ENCODE data around the gene PRICKLE4.
A peak's percentile ranks its signal among the peaks of the same experiment; 100 is the strongest.

Gene PRICKLE4

DNA sequence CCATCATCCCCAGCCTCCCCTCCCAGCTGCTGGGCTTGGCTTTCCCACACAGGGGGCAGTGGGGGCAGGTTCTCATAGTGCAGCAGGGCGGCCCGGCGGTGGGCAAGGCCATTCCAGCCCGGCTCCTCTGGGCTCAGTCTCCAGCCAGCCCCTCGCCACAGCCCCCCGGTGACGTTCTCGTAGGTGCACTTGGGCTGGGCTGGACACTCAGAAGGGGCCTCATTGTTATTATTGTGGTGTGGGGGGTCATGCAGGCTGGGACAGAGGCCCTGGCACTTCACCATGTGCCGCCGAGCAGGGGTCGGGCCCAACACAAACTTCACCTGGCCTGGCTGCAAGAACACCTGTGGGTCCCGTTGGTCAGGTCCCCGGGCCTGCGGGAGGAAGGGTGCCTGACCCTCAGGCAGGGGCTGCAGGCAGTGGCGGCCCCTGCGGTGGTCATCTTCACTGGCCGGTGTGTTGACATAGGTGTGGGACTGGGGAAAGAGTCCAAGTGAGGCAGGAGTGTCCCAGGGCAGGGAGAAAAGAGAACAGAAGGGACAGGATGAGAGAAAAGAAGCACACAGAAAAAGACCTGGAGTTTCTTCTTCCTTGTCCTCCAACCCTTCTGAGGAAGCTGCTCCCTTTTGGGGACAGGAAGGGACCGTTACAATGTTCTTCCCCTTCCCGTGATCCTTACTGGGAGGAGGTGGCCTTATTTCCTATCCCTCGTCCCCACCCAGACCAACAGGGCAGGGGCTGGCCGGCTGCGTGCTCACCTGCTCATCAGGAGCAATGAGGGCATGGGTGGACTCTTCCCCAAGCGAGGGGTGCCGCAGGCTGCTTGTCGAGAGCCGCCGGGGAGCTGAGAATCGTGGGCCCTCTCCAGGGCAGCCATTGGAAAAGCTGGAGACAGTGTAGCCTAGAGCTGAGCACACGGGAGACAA is 9.3 kb upstream of the PRICKLE4 start:
- DNase-seq (ENCODE audit: low spot score) = no peak

DNA sequence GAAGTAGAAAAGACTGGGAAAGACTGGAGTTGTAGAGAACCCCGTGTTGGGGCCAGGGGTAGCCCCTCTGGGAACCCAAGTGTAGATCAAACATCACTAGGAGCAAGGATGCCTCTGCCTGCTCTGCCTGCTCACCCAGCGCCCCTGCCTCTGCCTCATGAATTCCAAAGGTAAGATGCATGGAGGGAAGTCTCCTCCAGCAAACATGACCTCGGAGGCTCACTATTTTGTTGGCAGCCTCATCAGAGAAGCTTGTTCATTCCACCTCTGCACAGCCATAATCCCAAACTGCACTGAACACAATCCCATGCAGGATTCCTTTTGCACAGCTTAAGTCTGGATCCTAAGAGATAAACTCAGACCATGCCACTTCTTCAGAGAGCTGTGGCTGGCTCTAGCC is 5.7 kb upstream of the PRICKLE4 start:
- DNase-seq (ENCODE audit: low spot score) = no peak

DNA sequence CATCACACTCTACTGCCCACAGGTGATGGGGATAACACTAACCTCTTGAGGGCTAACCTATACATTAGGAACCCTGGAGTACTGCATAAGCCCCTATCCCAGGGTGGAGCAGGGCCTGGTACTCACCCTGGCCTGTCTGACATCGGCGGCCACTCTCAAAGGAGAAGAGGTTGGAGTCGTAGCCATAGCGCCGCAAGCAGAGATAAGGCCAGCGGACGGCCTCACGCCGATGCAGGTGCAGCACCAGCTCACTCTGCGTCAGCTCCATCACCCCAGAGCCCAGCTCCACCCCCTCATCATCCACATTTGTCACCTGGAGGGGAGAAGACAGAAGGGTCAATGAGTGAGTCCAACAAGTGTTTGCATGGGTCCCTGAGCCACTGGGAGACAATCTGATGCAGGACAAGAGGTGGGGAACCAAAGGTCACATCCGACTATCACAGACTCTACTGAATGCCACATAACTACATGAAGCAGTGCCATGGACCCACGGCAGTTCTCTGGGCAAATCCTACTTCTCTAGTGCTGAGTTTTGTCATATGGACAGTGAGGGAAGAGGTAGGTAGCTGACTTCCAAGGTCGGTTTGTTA is 5.2 kb upstream of the PRICKLE4 start:
- no peak for DNase-seq (ENCODE audit: low spot score)

DNA sequence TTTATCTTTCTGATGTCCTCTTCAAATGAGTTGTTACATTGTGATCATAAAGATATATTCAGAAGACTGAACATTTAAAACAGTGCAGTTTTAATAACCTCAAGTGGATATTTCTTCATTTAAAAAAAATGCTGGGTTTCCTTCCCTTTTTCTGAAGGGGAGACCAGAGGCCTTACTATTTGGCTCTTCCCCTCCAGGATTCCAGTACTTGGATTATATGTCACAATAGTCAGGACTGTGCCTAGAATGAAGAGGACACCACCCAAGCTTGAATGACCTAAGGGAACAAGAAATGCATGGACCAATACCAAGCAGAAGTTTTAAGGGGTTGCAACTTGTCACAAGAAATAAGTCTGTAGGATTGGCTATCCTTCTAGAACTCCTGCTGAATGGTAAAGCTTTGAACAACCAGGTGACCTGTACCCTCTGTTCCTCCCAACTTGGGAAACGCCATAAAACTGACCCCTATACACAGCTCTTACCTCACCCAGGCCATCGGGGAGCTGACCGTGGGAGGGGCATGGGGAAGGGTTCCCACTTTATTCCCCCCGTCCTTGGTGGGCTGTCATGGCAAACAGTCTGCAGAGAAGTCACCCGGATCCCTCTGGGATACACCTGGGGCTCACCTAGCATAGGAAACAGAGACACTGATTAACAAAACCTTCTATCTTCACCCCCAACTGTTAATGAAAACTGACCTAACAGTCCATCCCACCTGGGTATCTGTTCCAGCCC is 2.9 kb upstream of the PRICKLE4 start:
- no peak for DNase-seq (ENCODE audit: low spot score)

DNA sequence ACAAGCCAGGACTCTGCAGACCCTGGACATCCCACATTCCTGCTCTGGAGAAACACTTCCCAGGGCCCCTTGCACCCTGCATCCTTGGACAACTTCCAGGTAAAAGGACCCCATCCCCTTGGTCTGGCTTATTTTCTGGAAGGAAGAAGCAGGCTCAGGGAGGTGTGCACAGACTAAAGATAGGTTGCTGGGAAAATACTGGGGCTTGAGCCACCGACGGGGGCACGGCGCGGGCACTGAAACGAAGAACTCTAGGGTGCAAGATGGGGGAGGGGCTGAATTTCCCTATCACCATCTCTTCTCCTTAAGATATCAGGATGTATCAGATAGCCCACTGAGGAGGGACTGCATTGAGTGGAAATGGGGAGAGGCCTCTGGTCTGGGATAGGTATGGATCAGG is 1.7 kb upstream of the PRICKLE4 start:
- no peak for DNase-seq (ENCODE audit: low spot score)

DNA sequence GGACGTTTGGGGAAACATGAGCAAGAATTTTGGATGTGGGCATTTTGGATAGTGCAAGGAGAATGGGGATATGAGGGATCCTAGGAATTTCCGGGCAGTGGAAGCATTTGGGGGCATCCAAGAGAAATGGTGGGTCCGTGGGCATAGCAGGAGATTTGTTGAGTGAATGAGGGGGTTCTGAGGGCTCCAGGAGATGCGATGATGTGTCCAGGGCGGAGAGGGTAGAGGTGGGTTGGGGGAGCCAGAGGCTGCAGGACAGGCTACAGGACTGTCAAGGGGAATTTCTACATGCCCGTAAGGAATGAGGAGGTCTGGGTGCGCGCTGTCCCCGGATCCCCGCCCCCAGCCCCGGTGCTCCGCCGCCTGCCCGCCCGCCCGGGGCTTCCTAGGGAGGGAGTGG is 1.2 kb upstream of the PRICKLE4 start:
- DNase-seq (ENCODE audit: low spot score) = no peak

DNA sequence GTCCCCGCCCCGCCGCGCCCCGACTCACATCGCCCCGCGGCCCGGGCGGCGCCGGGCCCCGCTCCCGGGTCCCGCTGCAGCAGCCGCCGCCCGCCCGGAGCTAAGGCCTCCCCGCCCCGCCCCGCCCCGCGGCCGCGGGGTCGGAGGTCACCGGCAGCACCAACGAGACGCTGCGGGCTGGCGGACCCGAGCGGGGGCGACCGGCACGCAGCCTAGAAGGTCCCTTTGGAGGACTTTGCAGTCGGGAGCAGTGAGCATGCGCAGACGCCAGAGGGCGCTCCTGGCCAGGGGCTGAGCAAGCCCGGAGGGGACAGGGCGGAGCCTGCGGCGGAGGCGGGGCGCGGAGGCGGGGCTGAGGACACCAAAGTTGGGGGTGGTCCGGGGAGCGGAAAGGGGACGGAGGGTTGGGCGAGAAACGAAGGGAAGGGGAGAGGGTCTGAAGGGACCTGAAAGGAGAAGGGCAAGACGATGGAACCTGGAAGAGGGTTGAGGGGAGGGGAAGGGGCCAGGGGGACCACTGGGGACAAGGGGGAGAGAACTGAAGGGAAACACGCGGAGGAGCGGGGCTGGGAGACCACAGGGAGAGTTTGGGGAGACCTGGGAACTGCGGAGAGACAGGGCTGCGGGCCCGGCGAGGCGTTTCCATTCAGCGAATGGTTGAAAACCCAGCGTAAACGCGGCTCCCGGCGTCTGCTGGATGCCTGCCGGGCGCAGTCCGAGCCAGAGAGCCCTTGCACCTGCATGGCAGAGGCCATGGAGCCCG is 613 bp upstream of the PRICKLE4 start, which contains the start of gene FRS3:
Gene FRS3 (minus strand): TSS at position 113 of the 763 bp plus-strand sequence. CDS start 2,913 bp downstream, outside the sequence.
- DNase-seq (ENCODE audit: low spot score) = peak; percentile 99

GRCh38 chr6:41781366-41781730 is 766 bp downstream of the PRICKLE4 start:
- no peak for DNase-seq (ENCODE audit: low spot score)

DNA sequence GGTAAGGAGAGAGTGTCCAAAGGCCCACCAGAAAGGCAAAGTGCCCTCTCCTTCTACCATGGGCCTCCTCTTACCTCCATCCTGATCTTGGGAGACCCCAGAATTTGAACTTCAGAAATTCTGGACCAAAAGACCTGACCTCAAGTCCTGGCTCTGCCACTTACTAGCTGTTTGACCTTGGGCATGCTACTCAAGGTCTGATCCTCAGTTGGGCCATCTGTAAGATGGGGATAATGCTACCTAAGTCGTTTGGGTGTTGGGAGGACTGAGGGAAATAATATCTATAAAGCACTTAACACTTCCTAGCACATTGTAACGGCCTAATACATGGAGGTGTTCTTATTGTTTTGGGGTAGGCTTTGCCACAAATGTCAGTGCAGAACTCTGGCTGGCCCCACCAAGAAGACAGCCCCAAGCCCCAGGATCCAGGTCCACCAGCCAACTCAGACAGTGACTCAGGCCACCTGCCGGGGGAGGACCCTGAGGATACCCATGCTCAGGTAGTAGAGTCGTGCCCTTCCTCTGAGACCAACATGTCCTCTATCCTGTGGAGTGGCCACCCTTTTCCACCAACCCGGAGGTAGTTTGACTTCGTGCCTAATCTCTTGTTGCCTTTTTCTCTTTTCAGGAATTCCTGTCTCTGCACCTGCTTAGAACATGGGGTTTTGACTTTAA is 2.7 kb downstream of the PRICKLE4 start:
- no peak for DNase-seq (ENCODE audit: low spot score)

DNA sequence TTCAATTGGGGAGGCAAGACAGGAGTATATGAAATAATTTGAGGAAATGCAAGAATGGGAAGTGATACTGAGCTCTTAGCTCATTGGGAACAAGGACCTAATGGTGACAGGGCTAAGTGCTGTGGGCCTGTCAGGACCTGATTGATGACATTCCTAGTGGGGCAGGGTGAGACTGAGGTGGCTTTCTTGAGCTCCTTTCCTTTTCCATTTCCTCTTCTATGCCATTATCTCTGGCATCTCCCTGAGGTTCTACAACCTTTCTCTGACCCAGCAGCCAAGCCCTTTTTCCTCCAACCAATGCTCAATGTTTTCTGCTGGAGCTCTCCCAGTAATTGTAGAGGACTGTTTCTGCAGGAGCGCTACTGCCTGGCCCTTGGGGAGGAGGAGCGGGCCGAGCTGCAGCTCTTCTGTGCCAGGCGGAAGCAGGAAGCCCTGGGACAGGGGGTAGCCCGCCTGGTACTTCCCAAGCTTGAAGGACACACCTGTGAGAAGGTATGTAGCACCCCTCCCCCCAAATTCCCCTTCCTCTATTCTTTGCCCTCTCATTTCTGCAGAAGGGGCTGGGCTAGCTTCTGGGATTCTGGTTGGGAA is 4.1 kb downstream of the PRICKLE4 start:
- DNase-seq (ENCODE audit: low spot score) = no peak

DNA sequence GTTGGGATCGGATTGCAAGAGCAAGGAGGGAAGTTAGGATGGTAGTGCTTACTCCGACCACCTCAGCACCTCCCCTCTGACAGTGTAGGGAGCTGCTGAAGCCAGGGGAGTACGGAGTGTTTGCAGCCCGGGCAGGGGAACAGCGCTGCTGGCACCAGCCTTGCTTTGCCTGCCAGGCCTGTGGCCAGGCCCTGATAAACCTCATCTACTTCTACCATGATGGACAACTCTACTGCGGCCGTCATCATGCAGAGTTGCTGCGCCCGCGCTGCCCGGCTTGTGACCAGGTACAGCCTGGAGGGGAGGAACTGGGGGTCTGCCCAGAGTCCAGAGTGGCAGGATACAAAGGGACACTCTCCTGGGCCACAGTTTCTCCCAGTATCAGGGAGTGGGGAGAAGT is 4.7 kb downstream of the PRICKLE4 start:
- no peak for DNase-seq (ENCODE audit: low spot score)

- DNase-seq (ENCODE audit: low spot score) = peak; percentile 56
Measured at GRCh38 chr6:41785689-41786450, 5.3 kb downstream of the PRICKLE4 start.

GRCh38 chr6:41786451-41787218 is 6.1 kb downstream of the PRICKLE4 start:
- peak; percentile 89 for DNase-seq (ENCODE audit: low spot score)

DNA sequence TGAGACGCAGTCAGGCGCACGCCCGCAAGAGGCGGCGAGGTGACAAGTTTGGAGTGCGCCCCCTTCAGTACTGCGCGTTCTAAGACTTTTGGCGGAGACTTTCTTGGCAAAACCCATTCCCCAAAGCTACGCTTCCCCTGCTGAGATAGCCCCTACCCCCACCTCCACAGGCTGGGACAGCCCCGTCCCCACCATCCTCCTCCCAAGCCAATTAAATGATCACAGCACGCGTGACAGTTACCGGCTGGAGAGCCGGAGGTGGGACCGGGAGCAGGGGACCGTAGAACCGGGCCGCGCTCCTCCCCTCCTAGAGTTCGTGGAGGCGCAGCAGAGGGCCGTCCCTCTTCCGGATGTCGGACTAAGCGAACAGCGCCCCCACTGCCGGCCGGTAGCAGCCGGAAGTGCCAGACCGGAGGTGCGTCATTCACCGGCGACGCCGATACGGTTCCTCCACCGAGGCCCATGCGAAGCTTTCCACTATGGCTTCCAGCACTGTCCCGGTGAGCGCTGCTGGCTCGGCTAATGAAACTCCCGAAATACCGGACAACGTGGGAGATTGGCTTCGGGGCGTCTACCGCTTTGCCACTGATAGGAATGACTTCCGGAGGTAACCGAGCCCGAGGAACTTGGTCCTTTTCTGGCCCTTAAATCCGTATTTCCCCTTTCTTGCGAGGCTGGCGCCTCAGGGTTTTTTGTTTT is 6.8 kb downstream of the PRICKLE4 start, which contains the start of gene TOMM6:
Gene TOMM6 (plus strand): TSS at position 476 of the 699 bp plus-strand sequence. CDS start 4 bp downstream, at position 480.
- DNase-seq (ENCODE audit: low spot score) = peak; percentile 95

GRCh38 chr6:41789390-41789724 is 8.8 kb downstream of the PRICKLE4 start:
- DNase-seq (ENCODE audit: low spot score) = no peak

- no peak for DNase-seq (ENCODE audit: low spot score)
Measured at GRCh38 chr6:41790045-41790444, 9.5 kb downstream of the PRICKLE4 start.

GRCh38 chr6:41791305-41791704 is 10.7 kb downstream of the PRICKLE4 start:
- DNase-seq (ENCODE audit: low spot score) = no peak

GRCh38 chr6:41791984-41792383 is 11.4 kb downstream of the PRICKLE4 start:
- DNase-seq (ENCODE audit: low spot score) = no peak

DNA sequence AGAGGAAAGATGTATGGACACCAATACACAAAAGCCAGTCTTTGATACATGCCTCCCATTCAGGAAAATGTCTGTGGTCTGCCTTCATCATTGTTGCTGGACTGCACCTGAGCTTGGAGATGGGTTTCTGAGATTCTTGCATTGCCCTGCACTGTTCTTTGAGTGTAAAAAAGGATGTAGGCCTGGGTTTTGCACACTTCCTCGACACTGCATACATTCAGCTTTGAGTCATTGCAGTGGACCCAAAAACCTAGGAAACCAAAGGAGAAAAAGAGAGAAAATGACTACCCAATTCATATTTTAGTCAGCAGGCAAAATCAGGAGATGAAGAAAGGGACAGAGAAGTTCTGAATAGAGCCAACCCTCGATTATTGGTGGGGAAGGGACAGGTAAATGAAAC is 15.9 kb downstream of the PRICKLE4 start:
- DNase-seq (ENCODE audit: low spot score) = no peak
